NCI-H82 (cell line): Measurements from ENCODE around the gene GSTO1.

Experiments
- DNase-seq: peaks from one replicate; lab custom pipeline; 2025; lab: John Stamatoyannopoulos, UW

Gene GSTO1

GRCh38 chr10:104274762-104275721 is 20.4 kb downstream of the GSTO1 start:
- peak; percentile 23 for DNase-seq

- DNase-seq, result no peak
These were observed 21.5 kb downstream of the GSTO1 start for GRCh38 chr10:104276192-104276591.

- no peak for DNase-seq
These were observed 23.1 kb downstream of the GSTO1 start for GRCh38 chr10:104277785-104278184.

GRCh38 chr10:104279550-104280259 is 25.0 kb downstream of the GSTO1 start:
- no peak for DNase-seq

- no peak for DNase-seq
These were observed 27.0 kb downstream of the GSTO1 start for GRCh38 chr10:104281694-104282093.

GRCh38 chr10:104284846-104285245 is 30.2 kb downstream of the GSTO1 start:
- DNase-seq, result no peak

- DNase-seq, result no peak
These were observed 32.2 kb downstream of the GSTO1 start for GRCh38 chr10:104286939-104287338.

GRCh38 chr10:104288355-104288754 is 33.7 kb downstream of the GSTO1 start:
- DNase-seq, result no peak

- peak; percentile 88 for DNase-seq
These were observed 36.8 kb downstream of the GSTO1 start for GRCh38 chr10:104291439-104291951.

- no peak for DNase-seq
These were observed 38.3 kb downstream of the GSTO1 start for GRCh38 chr10:104293011-104293410.

- no peak for DNase-seq
These were observed 39.2 kb downstream of the GSTO1 start for GRCh38 chr10:104293781-104294321.

GRCh38 chr10:104296687-104297436 is 42.2 kb downstream of the GSTO1 start:
- DNase-seq, result no peak

- peak; percentile 30 for DNase-seq
These were observed 43.3 kb downstream of the GSTO1 start for GRCh38 chr10:104297697-104298660.

- DNase-seq, result no peak
These were observed 44.6 kb downstream of the GSTO1 start for GRCh38 chr10:104299031-104299904.

GRCh38 chr10:104300002-104300735 is 45.5 kb downstream of the GSTO1 start:
- no peak for DNase-seq

- DNase-seq, result peak; percentile 92
These were observed 46.1 kb downstream of the GSTO1 start for GRCh38 chr10:104300736-104301292.

- DNase-seq, result no peak
These were observed 47.4 kb downstream of the GSTO1 start for GRCh38 chr10:104301907-104302690.
